Measurements from ENCODE around the gene RAB3B.

Gene RAB3B

GRCh38 chr1:51961231-51961630 is 29.3 kb downstream of the RAB3B start:
- H3K27ac ChIP-seq (ENCODE audit: low read depth, low read length) = no peak overlapping the region
- no peaks in the 10 kb centered on the region for H3K27me3 ChIP-seq (ENCODE audit: control insufficient read depth, insufficient read depth, low read length)
- H3K36me3 ChIP-seq (ENCODE audit: control insufficient read depth, insufficient read depth, low read length) = no peaks in the 10 kb centered on the region

GRCh38 chr1:51960262-51960661 is 30.2 kb downstream of the RAB3B start:
- H3K27me3 ChIP-seq (ENCODE audit: control insufficient read depth, insufficient read depth, low read length) = no peaks in the 10 kb centered on the region

More at GRCh38 chr1:51961231-51961630, 29.3 kb downstream of the RAB3B start:
- H3K9ac ChIP-seq (ENCODE audit: low read length) = no peak overlapping the region
- no peaks in the 10 kb centered on the region for H3K4me1 ChIP-seq (ENCODE audit: control insufficient read depth, insufficient read depth, low read length)
- no peak overlapping the region for H3K4me3 ChIP-seq (ENCODE audit: low read length)

DNA sequence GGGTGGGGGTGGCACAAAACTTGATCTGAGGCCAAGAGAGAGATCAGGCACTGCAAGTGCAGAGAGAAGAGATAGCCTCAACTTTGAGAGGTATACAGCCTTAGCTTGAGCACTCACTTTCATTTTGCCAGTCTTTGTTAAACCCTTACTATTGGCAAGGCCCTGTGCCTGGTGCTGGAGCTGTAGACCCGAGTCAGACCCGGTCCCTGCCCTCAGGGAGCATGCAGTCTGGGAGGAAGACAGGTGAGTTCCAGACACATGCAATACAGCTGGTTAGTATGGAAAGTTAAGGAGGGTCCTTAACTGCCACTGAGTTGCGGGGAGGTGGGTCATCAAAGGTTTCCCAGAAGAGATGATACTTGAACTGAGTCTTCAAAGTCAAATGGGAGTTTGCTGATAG is 31.7 kb downstream of the RAB3B start:
- H3K4me1 ChIP-seq (ENCODE audit: control insufficient read depth, insufficient read depth, low read length) = no peaks in the 10 kb centered on the region
- H3K9ac ChIP-seq (ENCODE audit: low read length) = no peak overlapping the region
- no peak overlapping the region for H3K27ac ChIP-seq (ENCODE audit: low read depth, low read length)
- H3K36me3 ChIP-seq (ENCODE audit: control insufficient read depth, insufficient read depth, low read length) = no peaks in the 10 kb centered on the region
- H3K4me3 ChIP-seq (ENCODE audit: low read length) = no peak overlapping the region
- H3K27me3 ChIP-seq (ENCODE audit: control insufficient read depth, insufficient read depth, low read length) = no peaks in the 10 kb centered on the region

More at GRCh38 chr1:51960262-51960661, 30.2 kb downstream of the RAB3B start:
- Histone ChIP-seq H3K36me3 (ENCODE audit: control insufficient read depth, insufficient read depth, low read length) (no peaks in the 10 kb centered on the region), H3K4me3 (ENCODE audit: low read length) (no peak overlapping the region), H3K9ac (ENCODE audit: low read length) (no peak overlapping the region), H3K4me1 (ENCODE audit: control insufficient read depth, insufficient read depth, low read length) (no peaks in the 10 kb centered on the region), H3K27ac (ENCODE audit: low read depth, low read length) (no peak overlapping the region)

- Histone ChIP-seq H3K9ac (ENCODE audit: low read length) (no peak overlapping the region), H3K27ac (ENCODE audit: low read depth, low read length) (no peak overlapping the region), H3K4me1 (ENCODE audit: control insufficient read depth, insufficient read depth, low read length) (no peaks in the 10 kb centered on the region), H3K27me3 (ENCODE audit: control insufficient read depth, insufficient read depth, low read length) (no peaks in the 10 kb centered on the region), H3K4me3 (ENCODE audit: low read length) (no peak overlapping the region), H3K36me3 (ENCODE audit: control insufficient read depth, insufficient read depth, low read length) (no peaks in the 10 kb centered on the region)
Measured at GRCh38 chr1:51957618-51958017, 32.9 kb downstream of the RAB3B start.

GRCh38 chr1:51956528-51957509 is 33.7 kb downstream of the RAB3B start:
- H3K27me3 ChIP-seq (ENCODE audit: control insufficient read depth, insufficient read depth, low read length) = no peaks in the 10 kb centered on the region
- no peak overlapping the region for H3K9ac ChIP-seq (ENCODE audit: low read length)
- H3K27ac ChIP-seq (ENCODE audit: low read depth, low read length) = no peak overlapping the region
- H3K4me3 ChIP-seq (ENCODE audit: low read length) = no peak overlapping the region
- H3K36me3 ChIP-seq (ENCODE audit: control insufficient read depth, insufficient read depth, low read length) = no peaks in the 10 kb centered on the region
- H3K4me1 ChIP-seq (ENCODE audit: control insufficient read depth, insufficient read depth, low read length) = no peaks in the 10 kb centered on the region

GRCh38 chr1:51955797-51956527 is 34.5 kb downstream of the RAB3B start:
- no peaks in the 10 kb centered on the region for H3K36me3 ChIP-seq (ENCODE audit: control insufficient read depth, insufficient read depth, low read length)
- H3K4me3 ChIP-seq (ENCODE audit: low read length) = no peak overlapping the region
- no peaks in the 10 kb centered on the region for H3K4me1 ChIP-seq (ENCODE audit: control insufficient read depth, insufficient read depth, low read length)
- H3K27ac ChIP-seq (ENCODE audit: low read depth, low read length) = no peak overlapping the region
- H3K27me3 ChIP-seq (ENCODE audit: control insufficient read depth, insufficient read depth, low read length) = no peaks in the 10 kb centered on the region
- H3K9ac ChIP-seq (ENCODE audit: low read length) = no peak overlapping the region

DNA sequence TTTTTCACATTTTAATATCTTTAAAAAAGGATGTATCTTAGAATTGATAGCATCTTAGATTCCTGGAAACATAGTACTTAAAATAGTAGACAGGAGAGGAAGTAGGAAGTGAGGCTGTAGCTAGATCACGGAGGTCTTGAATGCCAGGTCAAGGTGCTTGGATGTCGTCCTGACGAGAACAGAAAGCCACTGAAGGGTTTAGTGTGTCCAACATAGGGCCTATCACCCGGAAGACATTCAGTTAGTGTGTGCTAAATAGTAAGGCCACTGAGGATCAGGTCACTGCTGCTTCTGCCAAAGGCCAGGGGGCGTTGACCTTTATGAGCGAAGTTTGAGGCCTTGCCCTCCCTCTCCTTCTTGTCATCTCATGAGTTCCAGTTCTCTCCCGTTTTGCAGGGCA is 35.7 kb downstream of the RAB3B start:
- H3K36me3 ChIP-seq (ENCODE audit: control insufficient read depth, insufficient read depth, low read length) = no peaks in the 10 kb centered on the region
- no peak overlapping the region for H3K27ac ChIP-seq (ENCODE audit: low read depth, low read length)
- no peaks in the 10 kb centered on the region for H3K27me3 ChIP-seq (ENCODE audit: control insufficient read depth, insufficient read depth, low read length)
- H3K9ac ChIP-seq (ENCODE audit: low read length) = no peak overlapping the region
- no peak overlapping the region for H3K4me3 ChIP-seq (ENCODE audit: low read length)
- no peaks in the 10 kb centered on the region for H3K4me1 ChIP-seq (ENCODE audit: control insufficient read depth, insufficient read depth, low read length)

- Histone ChIP-seq H3K27me3 (ENCODE audit: control insufficient read depth, insufficient read depth, low read length) (no peaks in the 10 kb centered on the region), H3K27ac (ENCODE audit: low read depth, low read length) (no peak overlapping the region), H3K9ac (ENCODE audit: low read length) (no peak overlapping the region), H3K4me1 (ENCODE audit: control insufficient read depth, insufficient read depth, low read length) (no peaks in the 10 kb centered on the region), H3K4me3 (ENCODE audit: low read length) (no peak overlapping the region), H3K36me3 (ENCODE audit: control insufficient read depth, insufficient read depth, low read length) (no peaks in the 10 kb centered on the region)
Measured at GRCh38 chr1:51953079-51953478, 37.4 kb downstream of the RAB3B start.

GRCh38 chr1:51952638-51953037 is 37.9 kb downstream of the RAB3B start:
- no peaks in the 10 kb centered on the region for H3K4me1 ChIP-seq (ENCODE audit: control insufficient read depth, insufficient read depth, low read length)
- H3K4me3 ChIP-seq (ENCODE audit: low read length) = no peak overlapping the region
- H3K27me3 ChIP-seq (ENCODE audit: control insufficient read depth, insufficient read depth, low read length) = no peaks in the 10 kb centered on the region
- no peak overlapping the region for H3K27ac ChIP-seq (ENCODE audit: low read depth, low read length)
- no peak overlapping the region for H3K9ac ChIP-seq (ENCODE audit: low read length)
- H3K36me3 ChIP-seq (ENCODE audit: control insufficient read depth, insufficient read depth, low read length) = no peaks in the 10 kb centered on the region

DNA sequence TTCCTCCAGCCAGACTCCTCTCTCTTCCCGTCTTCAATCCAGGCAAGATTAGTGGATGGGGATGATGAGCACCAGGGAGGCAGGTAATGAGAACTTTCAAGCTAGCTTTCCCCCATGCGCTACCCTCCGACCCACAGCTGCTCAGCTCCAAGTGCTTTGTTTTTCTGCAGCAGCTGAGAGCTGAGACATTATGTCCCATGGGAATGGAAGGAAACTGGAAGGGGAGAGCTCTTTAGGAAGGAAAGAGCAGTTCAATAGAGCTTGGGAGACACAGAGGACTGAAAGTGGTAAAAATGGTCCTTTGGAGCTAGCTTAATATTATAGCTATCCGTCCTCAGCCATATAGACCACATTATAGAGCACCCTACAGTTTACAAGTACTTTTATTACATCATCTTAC is 39.8 kb downstream of the RAB3B start:
- Histone ChIP-seq H3K9ac (ENCODE audit: low read length) (no peak overlapping the region), H3K27ac (ENCODE audit: low read depth, low read length) (no peak overlapping the region), H3K36me3 (ENCODE audit: control insufficient read depth, insufficient read depth, low read length) (no peaks in the 10 kb centered on the region), H3K4me1 (ENCODE audit: control insufficient read depth, insufficient read depth, low read length) (no peaks in the 10 kb centered on the region), H3K27me3 (ENCODE audit: control insufficient read depth, insufficient read depth, low read length) (no peaks in the 10 kb centered on the region), H3K4me3 (ENCODE audit: low read length) (no peak overlapping the region)

- H3K36me3 ChIP-seq (ENCODE audit: control insufficient read depth, insufficient read depth, low read length) = no peaks in the 10 kb centered on the region
- H3K27me3 ChIP-seq (ENCODE audit: control insufficient read depth, insufficient read depth, low read length) = no peaks in the 10 kb centered on the region
- H3K4me3 ChIP-seq (ENCODE audit: low read length) = no peak overlapping the region
- no peak overlapping the region for H3K27ac ChIP-seq (ENCODE audit: low read depth, low read length)
- H3K9ac ChIP-seq (ENCODE audit: low read length) = no peak overlapping the region
- H3K4me1 ChIP-seq (ENCODE audit: control insufficient read depth, insufficient read depth, low read length) = no peaks in the 10 kb centered on the region
Measured at GRCh38 chr1:51949014-51949702, 41.3 kb downstream of the RAB3B start.

- no peak overlapping the region for H3K4me3 ChIP-seq (ENCODE audit: low read length)
- no peaks in the 10 kb centered on the region for H3K36me3 ChIP-seq (ENCODE audit: control insufficient read depth, insufficient read depth, low read length)
- H3K4me1 ChIP-seq (ENCODE audit: control insufficient read depth, insufficient read depth, low read length) = no peaks in the 10 kb centered on the region
- no peak overlapping the region for H3K9ac ChIP-seq (ENCODE audit: low read length)
- H3K27ac ChIP-seq (ENCODE audit: low read depth, low read length) = no peak overlapping the region
- no peaks in the 10 kb centered on the region for H3K27me3 ChIP-seq (ENCODE audit: control insufficient read depth, insufficient read depth, low read length)
Measured at GRCh38 chr1:51948491-51948915, 42.0 kb downstream of the RAB3B start.
